Pancreas (tissue), 10 donors: ENCODE results near the gene CHRNA1. TPM values are rescaled to one million over a fixed set of nuclear protein-coding genes. Genes with fewer than 3 reads are reported as not detected.
"Not testable (repeated sequence)": the region's sequence is repeated elsewhere in the genome, so short reads cannot be mapped to it uniquely, and the experiment has no call there.

Source experiments
- ATAC-seq, 4 donors: fragments of 200-7000 bp; cut with Tn5 transposase; one replicate each; pipeline versions ENCODE4 v1.8.0 to v1.9.1; 2020; ENCODE audit warnings: mild to moderate bottlenecking in 4 of 4, moderate library complexity in 4 of 4
- DNase-seq, 6 donors: peaks; one replicate each; pipeline ENCODE4 v3.0.0-alpha.2; 2020
- FAIRE-seq: peaks from 2 replicates; lab custom pipeline; 2012; peaks lifted over from hg19 to GRCh38; lab: Jason Lieb, UNC
- H3K27ac ChIP-seq, 4 donors: fragments of 200-600 bp; sonication (generic); 1 replicate in 3 of 4; 2 replicates in 1 of 4; pipeline versions ENCODE4 v1.5.0 to v1.8.0; 2020
- H3K27me3 ChIP-seq, 4 donors: fragments of 200-600 bp; one replicate each; pipeline ENCODE4 v1.8.0; 2021
- H3K36me3 ChIP-seq, 3 donors: fragments of 200-600 bp; sonication (generic) in 1 of 3; one replicate each; pipeline versions ENCODE4 v1.5.0 to v1.8.0; 2020 to 2021
- H3K4me1 ChIP-seq, 3 donors: fragments of 200-600 bp; one replicate each; pipeline ENCODE4 v1.8.0; 2021
- H3K4me3 ChIP-seq, 4 donors: fragments of 200-600 bp; sonication (generic) in 2 of 4; one replicate each; pipeline versions ENCODE4 v1.5.0 to v1.8.0; 2020 to 2021
- H3K9me3 ChIP-seq, 4 donors: fragments of 200-600 bp; one replicate each; pipeline ENCODE4 v1.8.0; 2021
- CTCF ChIP-seq, 4 donors: fragments of 200-600 bp; sonication (generic) in 3 of 4; IDR thresholded peaks; one replicate each; pipeline versions ENCODE4 v1.5.0 to v1.8.0; 2021; ENCODE audit warnings: antibody characterized with exemption in 4 of 4
- WGBS, 2 donors: extraction: QIAGEN DNeasy Blood & Tissue Kit; methylation state at CpG; one replicate each; pipeline ENCODE4 v1.1.7; 2013; 5-methylcytosine and 5-hydroxymethylcytosine counted together
- intact Hi-C, 3 donors: fragments of 100-400 bp; cut with DNase I; formaldehyde crosslinking; loops; one replicate each; pipeline versions ENCODE4 v1.11.1 to v1.14.2; 2022
- polyA plus RNA-seq, 2 donors: library from polyadenylated mRNA; stranded (reverse); fragments of 200-250 nt; gene quantifications; one replicate each; pipeline ENCODE4 v1.2.3, GENCODE V29; 2013
- total RNA-seq, 6 donors: library from RNA; stranded (reverse); fragmentation: NEBNext Ultra II Directional in 4 of 6; extraction: Animal tissue kit (Norgen Biotek cat#: 25700) in 4 of 6; gene quantifications; one replicate each; pipeline versions ENCODE4 v1.2.1 to v1.2.4, GENCODE V29; 2021 to 2023
- donor health status: healthy with polysubstance abuse.
- donor health status: DM: no; HTN: no; CAD: no; lungs with moderate emphysema.
- donor health status: DM: no; HTN: no; CAD: no.
- donor health status: control.
- donor health status: control.
- donor health status: Bipolar disorder and iron deficiency.
- donor health status: DM: yes; HTN: yes; CAD: no.
- donor health status: DM: no; HTN: no; CAD: no.
- donor health status: DM: no; HTN: no; CAD: no.
- donor health status: DM: yes; HTN: yes; CAD: no.

CHRNA1 gene
- total and polyA plus RNA-seq, 8 donors, result 0.12 to 0.14 (median 0.14) TPM; not detected in 5

- intact Hi-C loops, result no loop called here
Observed at GRCh38 chr2:174717916-174718315, 46.4 kb downstream of the CHRNA1 start.

GRCh38 chr2:174717273-174717672 lies 47.0 kb downstream of the CHRNA1 start:
- Histone ChIP-seq H3K9me3 (no peaks in the 10 kb centered on the region), H3K27me3 (no peaks in the 10 kb centered on the region), H3K27ac (no peak overlapping the region), H3K4me3 (no peak overlapping the region), H3K4me1 (no peaks in the 10 kb centered on the region), H3K36me3 (no peaks in the 10 kb centered on the region)
- DNase-seq (no peak), FAIRE-seq (no peak), ATAC-seq (no peak)
- 78 to 82% methylated on average over 6 of the region's 6 CpGs for WGBS, 2 donors
- TF ChIP-seq CTCF (IDR thresholded peaks at IDR 0.05), result no peak
- intact Hi-C loops, result no loop called here

More at GRCh38 chr2:174717916-174718315, 46.4 kb downstream of the CHRNA1 start:
- DNase-seq (no peak), ATAC-seq (no peak), FAIRE-seq (no peak)
- 93 to 94% methylated on average over 3 of the region's 3 CpGs for WGBS, 2 donors
- Histone ChIP-seq H3K4me3 (no peak overlapping the region), H3K9me3 (no peaks in the 10 kb centered on the region), H3K36me3 (no peaks in the 10 kb centered on the region), H3K4me1 (no peaks in the 10 kb centered on the region), H3K27me3 (no peaks in the 10 kb centered on the region), H3K27ac (no peak overlapping the region)
- TF ChIP-seq CTCF (IDR thresholded peaks at IDR 0.05), result no peak

GRCh38 chr2:174716785-174717184 lies 47.5 kb downstream of the CHRNA1 start:
- ATAC-seq (no peak), FAIRE-seq (no peak), DNase-seq (no peak)
- H3K4me3 ChIP-seq, result no peak overlapping the region
- intact Hi-C loops, result no loop called here
- no peaks in the 10 kb centered on the region for H3K4me1 ChIP-seq
- no peak for TF ChIP-seq CTCF (IDR thresholded peaks at IDR 0.05)
- H3K27me3 ChIP-seq, result no peaks in the 10 kb centered on the region
- H3K36me3 ChIP-seq, result no peaks in the 10 kb centered on the region
- H3K9me3 ChIP-seq, result no peaks in the 10 kb centered on the region
- H3K27ac ChIP-seq, result no peak overlapping the region
- 57 to 66% methylated on average over 3 of the region's 3 CpGs for WGBS, 2 donors

- Histone ChIP-seq H3K4me3 (no peak overlapping the region), H3K27ac (no peak overlapping the region), H3K36me3 (no peaks in the 10 kb centered on the region), H3K27me3 (no peaks in the 10 kb centered on the region), H3K9me3 (no peaks in the 10 kb centered on the region), H3K4me1 (no peaks in the 10 kb centered on the region)
- intact Hi-C loops, result no loop called here
- no peak for DNase-seq
- TF ChIP-seq CTCF (IDR thresholded peaks at IDR 0.05), result no peak
- no peak for FAIRE-seq
- WGBS, 2 donors, result 92 to 97% methylated on average over 2 of the region's 2 CpGs
- no peak for ATAC-seq
Observed at GRCh38 chr2:174713686-174714085, 50.6 kb downstream of the CHRNA1 start.

GRCh38 chr2:174711206-174711605 lies 53.1 kb downstream of the CHRNA1 start:
- intact Hi-C loops, result no loop called here
- H3K4me1 ChIP-seq, result no peaks in the 10 kb centered on the region
- H3K36me3 ChIP-seq, result no peaks in the 10 kb centered on the region
- H3K9me3 ChIP-seq, result no peaks in the 10 kb centered on the region
- WGBS, 2 donors, result 82 to 92% methylated on average over 6 of the region's 6 CpGs
- DNase-seq (no peak), ATAC-seq (no peak), FAIRE-seq (no peak)
- H3K27me3 ChIP-seq, result peaks cover 0 to 8% (median 0%) of the 10 kb centered on the region in 4 donors
- no peak for TF ChIP-seq CTCF (IDR thresholded peaks at IDR 0.05)
- H3K27ac ChIP-seq, result no peak overlapping the region
- H3K4me3 ChIP-seq, result no peak overlapping the region

- H3K27me3 ChIP-seq, intact Hi-C loops, H3K4me1 ChIP-seq, H3K9me3 ChIP-seq, FAIRE-seq, H3K4me3 ChIP-seq, H3K27ac ChIP-seq, DNase-seq, ATAC-seq, H3K36me3 ChIP-seq: not testable (repeated sequence)
- WGBS, 2 donors, result 93 to 94% methylated on average over 31 to 32 of the region's 32 CpGs
Observed at GRCh38 chr2:174709416-174710004, 54.8 kb downstream of the CHRNA1 start.
